Raji (cell line): Measurements from ENCODE around the gene POLR3H.

Source experiments
- POLR2A ChIP-seq: IDR thresholded peaks from 2 replicates; pipeline ENCODE4 v1.6.1; 2011; ENCODE audit warnings: low read depth, low read length, control low read depth; ENCODE audit not compliant: insufficient read depth

POLR3H gene, protein sequence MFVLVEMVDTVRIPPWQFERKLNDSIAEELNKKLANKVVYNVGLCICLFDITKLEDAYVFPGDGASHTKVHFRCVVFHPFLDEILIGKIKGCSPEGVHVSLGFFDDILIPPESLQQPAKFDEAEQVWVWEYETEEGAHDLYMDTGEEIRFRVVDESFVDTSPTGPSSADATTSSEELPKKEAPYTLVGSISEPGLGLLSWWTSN

DNA sequence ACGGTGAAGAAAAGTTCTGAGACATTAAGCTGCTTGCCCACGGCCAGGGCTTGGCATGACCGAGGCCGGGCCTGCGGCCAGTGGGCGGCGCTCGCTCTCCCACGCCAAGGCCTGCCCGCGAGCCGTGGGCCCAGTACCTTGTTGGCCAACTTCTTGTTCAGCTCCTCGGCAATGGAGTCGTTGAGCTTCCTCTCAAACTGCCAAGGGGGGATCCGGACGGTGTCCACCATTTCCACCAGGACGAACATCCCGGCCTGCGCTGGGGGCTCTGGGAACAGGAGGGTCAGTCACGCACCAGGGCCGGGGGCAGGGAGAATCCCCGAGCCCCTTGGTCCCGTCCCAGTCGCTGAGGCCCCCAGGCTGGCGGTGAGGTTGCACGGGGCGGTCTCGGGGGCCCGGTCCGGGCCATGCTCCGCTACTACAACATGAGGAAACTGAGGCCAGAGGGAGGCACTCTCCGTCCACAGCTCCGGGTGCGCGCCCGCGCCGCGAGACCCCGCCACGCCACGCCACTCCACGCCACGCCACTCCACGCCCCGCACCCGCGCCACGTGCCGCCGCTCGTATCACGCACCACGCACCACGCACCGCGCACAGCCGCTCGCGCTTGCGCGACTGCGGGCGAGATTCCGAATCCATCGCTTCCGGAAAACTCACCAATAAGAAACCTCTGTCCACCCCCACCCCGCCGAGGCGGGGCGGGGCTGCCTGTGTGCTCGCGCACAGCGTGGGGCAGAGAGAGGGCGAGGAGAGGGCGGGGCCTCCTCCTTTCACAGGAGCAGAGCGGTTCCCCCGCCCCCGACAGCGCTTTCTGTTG is at the start of gene POLR3H:
TSS of gene POLR3H (minus strand) at position 617 of the 817 bp plus-strand sequence. CDS start at position 248, 369 bp downstream.
- peak; percentile 80 for TF ChIP-seq POLR2A

DNA sequence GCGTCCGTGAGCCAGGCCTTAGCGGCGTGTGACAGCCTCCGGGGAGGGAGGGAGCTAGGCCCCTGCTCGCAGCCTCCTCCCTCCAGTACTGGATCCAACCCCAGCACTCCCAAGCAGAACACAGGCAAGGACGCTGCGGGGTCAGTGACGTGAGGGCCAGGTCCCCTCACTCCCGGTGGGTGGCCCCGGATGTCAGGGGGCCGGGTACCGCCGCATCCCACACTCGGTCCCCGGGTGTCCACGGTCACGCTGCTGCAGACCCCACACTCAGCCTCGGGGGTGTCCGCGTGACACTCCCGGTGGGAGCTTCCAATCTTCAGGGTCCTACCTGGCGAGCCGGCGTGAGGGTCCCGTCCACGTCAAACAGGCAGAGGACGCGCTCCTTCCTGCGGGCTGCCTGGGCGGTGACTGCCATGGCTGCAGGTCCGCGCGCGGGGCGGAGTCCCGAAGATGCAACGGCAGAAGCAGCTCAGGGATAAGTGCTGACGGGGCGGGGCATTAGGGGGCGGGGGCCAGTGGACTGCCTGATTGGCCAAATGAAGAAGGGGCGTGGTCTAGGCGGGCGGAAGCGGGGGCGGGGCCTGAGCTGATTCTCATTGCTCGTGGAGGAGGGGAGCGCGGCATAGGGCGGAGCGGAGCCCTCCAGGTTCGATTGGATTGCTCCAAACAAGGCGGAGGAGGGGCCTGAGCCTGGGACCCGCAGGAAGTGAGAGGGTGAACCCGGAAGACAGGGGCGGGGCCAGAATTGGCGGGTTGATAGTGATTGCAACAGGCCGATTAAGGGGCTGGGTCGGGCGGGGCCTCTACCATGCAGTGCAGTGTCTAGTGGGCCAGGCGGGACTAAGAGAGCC is 45.3 kb upstream of the POLR3H start, which contains the start of gene PMM1:
TSS of gene PMM1 (minus strand) at position 450 of the 851 bp plus-strand sequence. CDS start at position 415, 35 bp downstream.
- peak; percentile 77 for TF ChIP-seq POLR2A

DNA sequence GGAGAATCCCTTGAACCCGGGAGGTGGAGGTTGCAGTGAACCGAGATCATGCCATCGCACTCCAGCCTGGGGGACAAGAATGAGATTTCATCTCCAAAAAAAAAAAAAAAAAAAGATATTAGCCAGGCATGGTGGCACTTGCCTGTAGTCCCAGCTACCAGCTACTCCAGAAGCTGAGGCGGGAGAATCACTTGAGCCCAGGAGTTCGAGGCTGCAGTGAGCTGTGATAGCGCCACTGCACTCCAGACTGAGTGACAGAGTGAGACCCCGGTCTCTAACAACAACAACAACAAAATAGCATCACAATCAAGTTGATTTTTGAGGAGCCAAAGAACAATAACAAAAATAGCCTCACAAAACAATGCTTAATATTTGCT is 43.1 kb upstream of the POLR3H start:
- TF ChIP-seq POLR2A: no peak

DNA sequence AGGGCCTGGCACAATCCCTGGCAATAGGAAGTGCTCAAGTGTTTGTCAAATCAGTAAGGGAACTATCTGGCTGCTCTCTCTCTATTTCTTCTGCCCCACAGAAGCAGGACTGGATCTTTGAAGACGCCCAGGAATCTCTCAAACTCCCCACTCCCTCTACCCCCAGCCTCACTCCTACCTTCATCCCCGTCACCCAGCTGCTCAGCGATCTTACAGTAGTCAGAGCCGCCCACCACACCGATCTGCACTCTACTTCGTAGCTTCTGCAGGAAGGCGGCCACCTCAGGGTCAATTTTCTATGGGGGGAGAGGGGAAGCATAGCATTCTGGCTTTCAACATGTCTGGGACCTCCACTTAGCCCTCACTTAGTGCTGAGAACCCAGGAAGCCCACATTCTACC is 41.6 kb upstream of the POLR3H start:
- TF ChIP-seq POLR2A: no peak

DNA sequence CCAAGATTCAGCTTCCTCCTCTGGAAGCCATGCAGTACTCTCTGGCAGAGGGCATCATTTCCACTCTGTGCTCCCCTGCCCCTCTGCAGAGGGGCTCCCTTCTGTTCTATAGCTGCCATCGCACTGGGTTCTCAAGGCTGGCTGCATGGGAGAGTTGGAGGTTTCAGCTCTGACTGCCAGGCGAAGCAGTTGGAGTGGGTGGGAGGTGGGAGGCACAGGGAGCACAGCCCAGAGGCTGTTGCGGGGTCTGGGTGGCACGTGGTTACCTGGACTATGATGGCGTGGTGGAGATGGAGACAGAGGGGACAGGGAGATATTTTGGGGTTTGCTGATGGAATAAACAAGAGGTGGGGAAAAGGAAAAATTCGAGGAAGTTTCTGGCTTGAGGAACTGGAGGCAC is 40.6 kb upstream of the POLR3H start:
- TF ChIP-seq POLR2A: no peak

DNA sequence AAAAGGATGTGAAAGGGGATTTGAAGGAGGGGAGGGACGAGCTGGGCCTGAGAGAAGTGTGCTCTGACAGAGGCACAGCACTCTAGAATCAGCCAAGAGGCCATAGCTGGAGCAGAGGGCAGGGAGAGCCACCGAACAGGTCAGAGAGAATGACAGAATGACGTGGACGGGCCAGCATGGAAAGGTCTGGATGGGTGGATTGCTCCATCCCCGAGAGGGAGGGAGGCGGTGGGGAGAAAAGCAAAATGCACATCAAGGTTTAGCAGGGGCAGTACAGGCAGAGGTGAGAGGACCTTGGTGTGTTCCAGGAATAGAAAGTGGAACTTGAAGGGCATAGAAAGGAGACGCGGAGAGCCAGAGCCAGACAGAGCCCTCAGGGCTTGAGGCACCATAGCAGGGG is 38.4 kb upstream of the POLR3H start:
- TF ChIP-seq POLR2A: no peak

DNA sequence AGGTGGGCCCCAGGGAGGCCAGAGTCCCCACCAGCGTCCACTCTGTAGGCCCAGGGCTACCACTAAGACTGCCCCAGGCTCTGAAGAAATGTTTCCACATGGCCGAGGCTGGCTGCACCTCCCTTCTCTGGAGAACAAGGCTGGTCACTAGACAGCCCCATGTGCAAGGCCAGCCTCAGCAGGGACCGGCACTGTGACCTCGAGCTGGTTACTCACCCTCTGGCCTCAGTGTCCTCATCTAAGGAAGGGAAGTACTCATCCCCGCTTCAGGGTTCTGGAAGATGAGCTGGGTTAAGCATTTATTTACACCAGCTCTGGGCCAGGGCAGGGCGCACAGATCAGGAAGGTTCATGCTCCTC is 35.7 kb upstream of the POLR3H start:
- TF ChIP-seq POLR2A: no peak

DNA sequence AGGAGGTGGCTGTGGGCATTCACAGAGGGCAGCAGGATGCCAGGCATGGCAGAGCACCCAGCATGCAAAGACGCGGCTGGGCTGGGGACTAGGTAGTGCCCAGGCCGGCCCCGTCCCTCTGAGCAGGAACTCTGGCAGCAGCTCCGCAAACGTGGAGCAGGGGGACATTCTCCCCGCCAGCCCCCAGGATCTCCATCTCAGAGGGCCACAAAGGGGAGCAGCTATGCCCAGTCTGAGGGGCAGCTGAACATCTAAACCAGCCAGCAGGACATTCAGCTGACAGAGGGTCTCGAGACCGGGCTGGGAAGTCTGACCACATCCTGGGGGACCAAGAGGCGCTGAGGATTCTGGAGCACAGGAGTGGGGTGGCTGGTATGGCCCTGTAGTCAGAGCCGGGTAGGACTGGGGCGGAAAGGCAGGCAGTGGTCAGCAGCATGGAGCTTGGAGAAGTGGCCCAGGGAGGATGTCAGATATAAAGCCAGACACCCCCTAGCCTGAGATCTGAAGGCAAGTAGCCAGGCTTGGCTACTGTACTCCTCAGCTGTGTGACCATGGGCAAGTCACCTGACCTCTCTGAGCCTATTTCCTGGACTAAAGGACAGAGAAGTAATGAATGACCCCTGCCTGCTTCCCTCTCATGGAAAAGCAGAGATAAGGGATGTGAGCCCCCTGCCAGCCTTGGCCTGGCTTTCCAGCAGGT is 35.2 kb upstream of the POLR3H start:
- TF ChIP-seq POLR2A: no peak

DNA sequence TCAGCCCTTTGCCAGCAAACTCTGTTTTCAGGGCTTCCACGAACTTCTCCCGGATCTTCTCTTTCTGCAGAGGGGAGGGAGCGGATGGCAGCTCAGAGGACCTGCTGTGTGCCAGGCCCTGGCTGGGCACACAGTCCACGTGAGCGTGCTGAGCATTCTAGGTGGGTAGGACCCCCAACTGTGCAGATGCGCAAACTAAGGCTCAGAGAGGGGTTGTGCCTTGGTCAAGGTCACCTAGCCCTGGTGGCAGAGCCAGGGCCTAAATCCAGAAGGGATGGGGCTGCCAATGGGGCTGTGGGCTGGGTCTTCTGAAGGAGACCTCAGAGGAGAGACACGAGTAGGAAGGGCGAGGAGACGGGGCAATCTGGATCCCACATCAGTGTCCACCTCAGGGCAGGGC is 34.5 kb upstream of the POLR3H start:
- TF ChIP-seq POLR2A: no peak

DNA sequence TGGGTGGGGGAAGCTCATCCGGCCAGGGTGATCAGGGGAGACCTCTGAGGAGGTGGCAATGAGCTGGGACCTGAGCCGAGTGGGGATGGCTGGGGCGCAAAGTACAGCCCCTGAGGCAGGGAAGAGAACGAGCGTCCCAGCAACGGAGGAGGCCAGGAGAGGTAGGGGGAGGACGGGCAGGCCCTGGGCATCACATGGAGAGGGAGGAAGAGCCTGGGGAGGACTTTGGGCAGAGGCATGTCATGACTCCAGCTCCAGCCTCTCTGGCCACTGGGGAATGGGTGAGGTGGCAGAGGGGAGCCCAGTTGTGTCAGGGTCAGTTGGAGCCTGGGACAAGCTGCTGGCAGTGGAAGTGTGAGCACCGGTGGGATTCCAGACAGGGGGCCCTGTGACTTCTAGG is 33.8 kb upstream of the POLR3H start:
- no peak for TF ChIP-seq POLR2A

DNA sequence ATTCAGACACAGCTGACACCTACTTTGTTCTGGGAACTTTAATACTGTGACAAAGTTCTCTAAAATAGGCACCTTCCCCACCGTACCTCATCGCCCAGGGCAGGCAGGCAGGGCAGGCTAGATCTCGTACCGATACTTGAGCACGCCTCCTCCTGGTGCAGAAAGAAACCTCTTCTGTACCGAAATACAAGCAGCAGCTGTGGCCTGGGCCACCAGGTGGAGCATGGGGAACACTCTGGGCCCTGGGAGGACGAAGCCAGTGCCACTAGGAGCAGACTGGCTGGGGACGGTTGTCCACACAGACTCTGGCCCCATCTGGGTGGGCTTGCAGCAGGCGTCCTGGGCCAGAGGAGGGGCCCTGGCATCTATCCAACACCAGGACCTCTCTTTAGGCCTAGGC is 32.6 kb upstream of the POLR3H start:
- TF ChIP-seq POLR2A: no peak

DNA sequence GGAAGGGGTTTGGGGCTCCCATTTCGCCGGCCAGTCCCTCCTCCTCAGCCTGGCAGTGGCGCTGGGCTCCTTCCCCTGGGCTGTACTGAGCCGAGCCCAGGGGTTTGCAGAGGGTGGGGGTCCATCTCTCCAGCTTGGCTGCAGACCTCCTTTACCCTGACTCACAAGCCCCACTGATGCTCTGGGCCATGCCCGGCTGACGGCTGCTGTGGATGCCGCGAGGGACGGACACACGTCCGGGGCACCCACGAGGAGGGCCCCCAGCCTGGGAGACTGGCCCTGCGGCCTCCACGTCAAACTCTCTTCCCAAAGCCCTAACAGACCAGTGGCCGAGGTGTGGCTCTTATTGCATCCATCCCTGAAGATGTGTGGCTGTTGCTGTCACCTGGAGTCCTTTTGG is 31.3 kb upstream of the POLR3H start:
- TF ChIP-seq POLR2A: no peak

DNA sequence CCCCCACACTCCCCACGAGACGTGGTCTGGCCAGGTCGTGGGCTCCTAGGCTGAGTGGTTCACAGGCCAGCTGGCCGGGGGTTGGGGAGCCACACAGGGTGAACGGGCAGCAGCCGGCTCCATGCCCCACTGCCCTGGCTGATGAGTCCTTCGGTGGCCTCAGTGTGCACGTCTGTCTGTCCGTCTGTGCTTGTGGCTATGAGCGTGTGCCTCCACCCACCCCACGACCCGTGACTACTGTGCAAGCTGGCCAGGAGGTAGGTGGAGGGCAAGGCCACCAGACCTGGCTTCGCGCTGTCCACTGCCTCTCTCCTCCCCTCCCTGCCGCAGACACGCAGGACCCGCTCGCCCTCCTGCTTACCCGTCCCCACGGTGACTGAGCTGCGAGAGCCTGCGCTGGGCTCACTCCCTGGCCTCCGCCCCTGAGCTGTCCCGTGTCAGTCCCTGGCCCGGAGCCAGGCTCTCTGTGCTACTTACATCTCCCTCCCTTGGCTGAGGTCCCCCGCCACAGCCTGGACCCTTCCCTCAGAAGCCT is 30.6 kb upstream of the POLR3H start:
- no peak for TF ChIP-seq POLR2A

DNA sequence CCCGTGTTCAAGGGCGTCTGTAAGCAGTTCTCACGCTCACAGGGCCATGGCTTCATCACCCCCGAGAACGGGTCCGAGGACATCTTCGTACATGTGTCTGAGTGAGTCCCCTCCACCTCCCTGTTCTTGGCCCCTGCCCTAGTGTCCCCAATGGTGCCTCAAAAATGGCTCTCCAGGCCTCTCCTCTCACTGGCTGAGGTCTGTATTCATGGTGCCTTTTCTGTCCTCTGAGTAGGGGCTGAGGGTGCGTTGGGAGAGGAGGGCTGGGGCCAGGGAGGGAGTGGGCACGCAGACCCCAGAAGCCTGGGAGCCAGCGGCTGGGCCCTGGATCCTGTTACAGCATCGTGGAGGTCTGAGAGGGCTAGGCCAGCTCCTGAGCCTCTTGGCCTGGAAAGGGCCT is 29.4 kb upstream of the POLR3H start:
- no peak for TF ChIP-seq POLR2A

DNA sequence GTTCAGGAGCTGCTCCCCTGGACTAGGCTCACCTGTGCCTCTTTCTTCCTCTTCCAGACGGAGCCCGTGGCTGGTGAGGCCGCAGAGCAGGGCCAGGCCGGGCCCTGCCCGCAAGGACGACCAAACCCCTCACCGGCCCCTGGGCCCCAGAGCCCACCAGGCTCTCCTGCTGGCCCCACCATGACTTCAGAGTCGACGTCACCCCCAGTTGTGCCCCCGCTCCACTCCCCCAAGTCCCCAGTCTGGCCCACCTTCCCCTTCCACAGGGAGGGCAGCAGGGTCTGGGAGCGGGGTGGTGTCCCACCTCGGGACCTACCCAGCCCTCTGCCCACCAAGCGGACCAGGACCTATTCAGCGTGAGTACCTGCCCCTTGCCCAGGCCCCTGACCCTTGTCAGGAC is 27.5 kb upstream of the POLR3H start:
- no peak for TF ChIP-seq POLR2A

DNA sequence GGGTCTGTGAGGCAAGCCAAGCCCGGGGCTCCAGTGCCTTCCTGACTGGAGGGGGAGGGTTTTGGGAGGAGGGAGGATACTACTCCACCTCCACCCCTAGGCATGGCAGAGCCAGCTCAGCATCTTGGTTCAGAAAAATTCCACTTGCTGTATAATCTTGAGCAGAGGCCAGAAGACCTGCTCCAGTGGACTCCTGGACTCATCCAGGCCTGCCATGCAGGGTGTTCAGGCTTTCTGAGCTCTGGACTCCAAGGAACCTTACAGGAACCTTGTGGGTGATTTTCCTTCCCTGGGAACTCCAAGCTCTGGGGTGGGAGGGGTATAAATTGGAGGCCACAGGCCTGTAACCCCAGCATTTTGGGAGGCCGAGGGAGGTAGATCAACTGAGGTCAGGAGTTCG is 26.0 kb upstream of the POLR3H start:
- no peak for TF ChIP-seq POLR2A

DNA sequence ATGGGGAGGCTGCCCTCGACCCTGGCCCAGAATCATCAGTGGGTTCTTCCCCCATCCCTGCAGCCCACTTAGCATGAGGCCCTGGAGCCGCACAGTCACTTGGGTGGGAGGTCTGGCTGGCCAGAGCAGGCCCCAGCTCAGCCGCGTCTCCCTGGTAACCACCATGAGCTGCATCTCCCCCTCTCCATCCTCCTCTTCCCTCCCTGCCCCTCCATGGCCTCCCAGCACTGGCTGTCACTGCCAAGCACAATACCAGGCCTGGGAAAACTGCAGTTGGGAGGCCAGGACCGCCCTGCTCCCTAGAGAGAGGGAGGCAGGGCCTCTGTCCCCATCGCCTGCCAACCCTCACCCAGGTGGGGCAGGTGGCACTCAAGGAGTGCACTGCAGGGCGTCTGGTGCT is 24.5 kb upstream of the POLR3H start:
- TF ChIP-seq POLR2A: no peak
